IMR-90 (cell line): ENCODE measurements around the gene SYNE1. TPM values are rescaled to one million over a fixed set of nuclear protein-coding genes. Genes with fewer than 3 reads are reported as not detected.
"Not testable (repeated sequence)": the region's sequence is repeated elsewhere in the genome, so short reads cannot be mapped to it uniquely, and the experiment has no call there.

ENCODE experiments used
- ATAC-seq: fragments of 200-7000 bp; cut with Tn5 transposase; 2 replicates; pipeline ENCODE4 v1.9.1; 2020; ENCODE audit warnings: low read depth, mild to moderate bottlenecking, moderate library complexity
- BruUV-seq: library from RNA; stranded (reverse); fragments of 400-500 nt; replicated peaks from 2 replicates; lab custom pipeline; 2021; lab: Mats Ljungman, UMichigan
- CTCF ChIA-PET: fragments of 300-600 bp; formaldehyde crosslinking; extraction: SDS; loops from one replicate; lab custom pipeline; 2021; ENCODE audit warnings: antibody characterized with exemption; lab: Yijun Ruan, JAX
- POLR2A ChIA-PET: fragments of 300-600 bp; sonication (Branson Sonifier 250); formaldehyde crosslinking; loops from one replicate; lab custom pipeline; 2022; ENCODE audit warnings: antibody characterized with exemption; ENCODE audit not compliant: unreplicated experiment; lab: Charles Lee
- DNase-seq: peaks from one replicate; pipeline ENCODE4 v3.0.0; 2013
- H2AFZ ChIP-seq: replicated peaks from 2 replicates; pipeline ENCODE3; 2013; ENCODE audit warnings: low read length, mild to moderate bottlenecking; ENCODE audit not compliant: poor library complexity
- H2AK5ac ChIP-seq: 2 replicates; pipeline ENCODE4 v1.6.1; 2013; ENCODE audit warnings: low read depth, low read length, inconsistent platforms
- H2AK9ac ChIP-seq: replicated peaks from 2 replicates; pipeline ENCODE3; 2013; ENCODE audit warnings: mild to moderate bottlenecking, low read depth, low read length, moderate library complexity; ENCODE audit not compliant: poor library complexity
- H2BK120ac ChIP-seq: 2 replicates; pipeline ENCODE4 v1.6.1; 2013; ENCODE audit warnings: low read depth, low read length, inconsistent platforms
- H2BK15ac ChIP-seq: 3 replicates; pipeline ENCODE4 v1.6.1; 2013; ENCODE audit warnings: low read depth, low read length, inconsistent platforms
- H2BK20ac ChIP-seq: 2 replicates; pipeline ENCODE4 v1.6.1; 2013; ENCODE audit warnings: low read depth, mild to moderate bottlenecking, inconsistent platforms, low read length, moderate library complexity
- H2BK5ac ChIP-seq: 2 replicates; pipeline ENCODE4 v1.6.1; 2013; ENCODE audit warnings: mild to moderate bottlenecking, low read depth, low read length, inconsistent platforms; ENCODE audit not compliant: poor library complexity, severe bottlenecking
- H3K14ac ChIP-seq: replicated peaks from 2 replicates; pipeline ENCODE4 v1.6.1; 2013; ENCODE audit warnings: low read depth, low read length, inconsistent platforms
- H3K18ac ChIP-seq: 2 replicates; pipeline ENCODE4 v1.6.1; 2013; ENCODE audit warnings: low read depth, low read length, control low read depth
- H3K23ac ChIP-seq: 2 replicates; pipeline ENCODE4 v1.6.1; 2013; ENCODE audit warnings: low read depth, low read length, inconsistent platforms
- H3K27ac ChIP-seq: 2 replicates; pipeline ENCODE4 v1.5.1; 2013; ENCODE audit warnings: mild to moderate bottlenecking, control low read depth, low read length; ENCODE audit not compliant: insufficient read depth
- H3K27me3 ChIP-seq: 2 replicates; pipeline ENCODE4 v1.6.1; 2013; ENCODE audit warnings: low read length; ENCODE audit not compliant: control insufficient read depth, insufficient read depth
- H3K36me3 ChIP-seq: 2 replicates; pipeline ENCODE4 v1.6.1; 2013; ENCODE audit warnings: low read length, mixed read lengths; ENCODE audit not compliant: control insufficient read depth, insufficient read depth
- H3K4ac ChIP-seq: 2 replicates; pipeline ENCODE4 v1.6.1; 2013; ENCODE audit warnings: low read depth, low read length, inconsistent platforms
- H3K4me1 ChIP-seq: 2 replicates; pipeline ENCODE4 v1.6.1; 2013; ENCODE audit warnings: low read length, mixed read lengths; ENCODE audit not compliant: control insufficient read depth, insufficient read depth
- H3K4me2 ChIP-seq: 2 replicates; pipeline ENCODE4 v1.6.1; 2013; ENCODE audit warnings: low read depth, mild to moderate bottlenecking, control low read depth, low read length, moderate library complexity
- H3K4me3 ChIP-seq: 2 replicates; pipeline ENCODE4 v1.5.1; 2013; ENCODE audit warnings: low read depth, mild to moderate bottlenecking, control low read depth, low read length, moderate library complexity; ENCODE audit not compliant: insufficient read depth
- H3K56ac ChIP-seq: 2 replicates; pipeline ENCODE4 v1.6.1; 2013; ENCODE audit warnings: low read length, inconsistent platforms; ENCODE audit not compliant: insufficient read depth; ENCODE audit errors: extremely low read depth
- H3K79me1 ChIP-seq, 2 experiments: 2 replicates each; pipeline ENCODE4 v1.6.1; 2013; ENCODE audit warnings: low read length in 2 of 2, inconsistent platforms in 1 of 2, low read depth in 1 of 2
- H3K9ac ChIP-seq: 2 replicates; pipeline ENCODE4 v1.6.1; 2013; ENCODE audit warnings: low read depth, low read length, control low read depth
- H3K9me1 ChIP-seq: 2 replicates; pipeline ENCODE4 v1.6.1; 2013; ENCODE audit warnings: low read length, inconsistent platforms; ENCODE audit not compliant: insufficient read depth
- H3K9me3 ChIP-seq: 2 replicates; pipeline ENCODE4 v1.6.1; 2013; ENCODE audit warnings: low read length; ENCODE audit not compliant: control insufficient read depth, insufficient read depth
- H4K20me1 ChIP-seq: 2 replicates; pipeline ENCODE4 v1.6.1; 2013; ENCODE audit warnings: low read length, inconsistent platforms; ENCODE audit not compliant: insufficient read depth
- H4K5ac ChIP-seq: 2 replicates; pipeline ENCODE4 v1.6.1; 2013; ENCODE audit warnings: mild to moderate bottlenecking, low read depth, low read length, control low read depth
- H4K8ac ChIP-seq, 2 experiments: 2 replicates each; pipeline ENCODE4 v1.6.1; 2013; ENCODE audit warnings: low read depth in 2 of 2, low read length in 2 of 2, control low read depth in 1 of 2, inconsistent platforms in 1 of 2
- H4K91ac ChIP-seq: 2 replicates; pipeline ENCODE4 v1.6.1; 2013; ENCODE audit warnings: low read depth, low read length, inconsistent platforms; ENCODE audit not compliant: insufficient read depth
- WGBS, 2 experiments: methylation state at CpG; one replicate each; pipeline versions ENCODE4 v1.1.5 to v1.1.7; 2013; ENCODE audit warnings: missing lambda C conversion rate in 2 of 2; ENCODE audit not compliant: insufficient read length in 1 of 2; ENCODE audit errors: extremely low coverage in 2 of 2; 5-methylcytosine and 5-hydroxymethylcytosine counted together
- dilution Hi-C: fragments of 300-500 bp; cut with HindIII; formaldehyde crosslinking; loops from one replicate; pipeline ENCODE4 v1.14.3; 2018; ENCODE audit warnings: low sequenced_read_pairs; ENCODE audit not compliant: unreplicated experiment
- in situ Hi-C: fragments of 300-500 bp; cut with MboI; formaldehyde crosslinking; loops from 3 replicates; pipeline ENCODE4 v1.14.3; 2019; ENCODE audit warnings: low sequenced_read_pairs, inconsistent platforms, mixed read lengths
- intact Hi-C: fragments of 100-400 bp; cut with micrococcal nuclease; formaldehyde crosslinking; loops from 2 replicates; pipeline ENCODE4 v1.10.0; 2022
- polyA plus RNA-seq, 3 experiments: library from polyadenylated mRNA; depleted of rRNA; stranded (reverse); fragments of >200 nt; gene quantifications; 2 replicates each; pipeline ENCODE4 v1.2.3, GENCODE V29; 2012; ENCODE audit warnings: low replicate concordance in 1 of 3
- total RNA-seq: library from RNA; depleted of rRNA; stranded (reverse); fragments of >200 nt; gene quantifications from 2 replicates; pipeline ENCODE4 v1.2.3, GENCODE V29; 2012

The SYNE1 gene
- total and polyA plus RNA-seq, 2 of the 4 experiments (the other 2 are of a cell fraction), result 34.1 to 159 TPM

GRCh38 chr6:152614776-152615175, 22.4 kb downstream of the SYNE1 start:
- no CpG with 5 or more reads among the region's 3 CpGs for WGBS, 2 experiments
- H3K9me1 ChIP-seq, BruUV-seq, ATAC-seq, POLR2A ChIA-PET, dilution Hi-C loops, H2BK15ac ChIP-seq, H2BK20ac ChIP-seq, H3K27ac ChIP-seq, DNase-seq, intact Hi-C loops, H4K91ac ChIP-seq, H3K36me3 ChIP-seq, H2AFZ ChIP-seq, H2BK120ac ChIP-seq, H2AK5ac ChIP-seq, H2AK9ac ChIP-seq, H3K9me3 ChIP-seq, in situ Hi-C loops, H3K9ac ChIP-seq, H3K4me3 ChIP-seq, H3K27me3 ChIP-seq, H3K56ac ChIP-seq, H3K79me1 ChIP-seq, H4K8ac ChIP-seq, H3K4me1 ChIP-seq, H3K23ac ChIP-seq, H3K18ac ChIP-seq, CTCF ChIA-PET, H2BK5ac ChIP-seq, H4K20me1 ChIP-seq, H3K4me2 ChIP-seq, H3K4ac ChIP-seq, H3K14ac ChIP-seq, H4K5ac ChIP-seq: not testable (repeated sequence)
